K562 (cell line): Measurements from ENCODE around the gene UGT1A3. TPM values are rescaled to one million over a fixed set of nuclear protein-coding genes. Genes with fewer than 3 reads are reported as not detected.

Source experiments
- ATAC-seq: fragments of 200-7000 bp; cut with Tn5 transposase; 3 replicates; pipeline ENCODE4 v1.9.1; 2020; ENCODE audit warnings: moderate library complexity
- BruUV-seq: library from RNA; stranded (reverse); fragments of 400-500 nt; replicated peaks from 2 replicates; lab custom pipeline; 2021; lab: Mats Ljungman, UMichigan
- CTCF ChIA-PET: fragments of 300-600 bp; formaldehyde crosslinking; extraction: SDS; loops from one replicate; lab custom pipeline; 2021; ENCODE audit warnings: low intra/inter-chr PET ratio; lab: Yijun Ruan, JAX
- POLR2A ChIA-PET: fragments of 300-600, 350-650 bp; sonication (Branson Sonifier 250); formaldehyde crosslinking; extraction: SDS; loops from one replicate; lab custom pipeline; 2021; ENCODE audit warnings: antibody characterized with exemption, inconsistent platforms; lab: Yijun Ruan, JAX
- DNase-seq, 4 experiments: peaks; one replicate each; pipeline versions ENCODE4 v3.0.0 to v3.0.0-alpha.2; 2011 to 2018; ENCODE audit warnings: low spot score in 3 of 4, mixed read lengths in 3 of 4; ENCODE audit errors: extremely low read depth in 1 of 4
- FAIRE-seq: peaks from 2 replicates; lab custom pipeline; 2011; peaks lifted over from hg19 to GRCh38; lab: Jason Lieb, UNC
- H2AFZ ChIP-seq: 2 replicates; pipeline ENCODE4 v1.6.0; 2011; ENCODE audit warnings: low read depth, low read length, control low read depth, inconsistent platforms
- H3K27ac ChIP-seq: fragments of 200-600 bp; 3 replicates; pipeline ENCODE4 v1.8.0; 2011; ENCODE audit warnings: low read depth, mild to moderate bottlenecking, control low read depth, inconsistent platforms, low read length, moderate library complexity, mixed read lengths; ENCODE audit errors: extremely low read depth
- H3K27me3 ChIP-seq, 2 experiments: fragments of 300-600 bp in 1 of 2; 2 replicates in 1 of 2; 3 replicates in 1 of 2; pipeline versions ENCODE4 v1.6.0 to v1.8.0; 2011; ENCODE audit warnings: inconsistent platforms in 2 of 2, low read length in 2 of 2, mild to moderate bottlenecking in 1 of 2, mixed read lengths in 1 of 2, moderate library complexity in 1 of 2; ENCODE audit not compliant: control insufficient read depth in 2 of 2, insufficient read depth in 2 of 2
- H3K36me3 ChIP-seq: fragments of 300-600 bp; 3 replicates; pipeline ENCODE4 v1.8.0; 2011; ENCODE audit warnings: mild to moderate bottlenecking, low read length, inconsistent platforms; ENCODE audit not compliant: control insufficient read depth, insufficient read depth
- H3K4me1 ChIP-seq, 2 experiments: fragments of 200-600 bp in 1 of 2; replicated peaks in 1 of 2; 2 replicates in 1 of 2; 3 replicates in 1 of 2; pipeline versions ENCODE4 v1.5.1 to v1.8.0; 2011; ENCODE audit warnings: inconsistent platforms in 2 of 2, low read length in 2 of 2, mild to moderate bottlenecking in 1 of 2, mixed read lengths in 1 of 2, moderate library complexity in 1 of 2; ENCODE audit not compliant: control insufficient read depth in 2 of 2, insufficient read depth in 2 of 2
- H3K4me2 ChIP-seq: 2 replicates; pipeline ENCODE4 v1.6.1; 2011; ENCODE audit warnings: low read length, control low read depth, inconsistent platforms, mixed read lengths; ENCODE audit not compliant: insufficient read depth
- H3K4me3 ChIP-seq: fragments of 200-600 bp; sonication (generic), shearing (Covaris generic); 2 replicates; pipeline ENCODE4 v1.5.1; 2016; ENCODE audit warnings: control low read depth, inconsistent platforms
- H3K79me2 ChIP-seq: fragments of 200-600 bp; 3 replicates; pipeline ENCODE4 v1.8.0; 2011; ENCODE audit warnings: low read length, inconsistent platforms; ENCODE audit not compliant: control insufficient read depth, insufficient read depth
- H3K9ac ChIP-seq, 2 experiments: 2 replicates each; pipeline versions ENCODE4 v1.6.0 to v1.6.1; 2011; ENCODE audit warnings: low read depth in 2 of 2, low read length in 2 of 2, control low read depth in 1 of 2, inconsistent platforms in 1 of 2, mild to moderate bottlenecking in 1 of 2, mixed read lengths in 1 of 2; ENCODE audit not compliant: insufficient read depth in 1 of 2
- H3K9me1 ChIP-seq: one replicate; pipeline ENCODE4 v1.6.0; 2011; ENCODE audit warnings: inconsistent platforms, mild to moderate bottlenecking, low read length, moderate library complexity; ENCODE audit not compliant: control insufficient read depth, insufficient read depth
- H3K9me3 ChIP-seq: replicated peaks from 2 replicates; pipeline ENCODE4 v1.5.1; 2011; ENCODE audit warnings: low read depth, low read length, inconsistent platforms; ENCODE audit not compliant: control insufficient read depth, insufficient read depth
- H4K20me1 ChIP-seq: replicated peaks from 2 replicates; pipeline ENCODE4 v1.6.1; 2011; ENCODE audit warnings: low read length, inconsistent platforms, mixed read lengths; ENCODE audit not compliant: control insufficient read depth, insufficient read depth
- CC2D1A ChIP-seq: fragments of 450-650 bp; IDR thresholded peaks from 2 replicates; pipeline ENCODE4 v1.6.1; 2017; ENCODE audit warnings: mild to moderate bottlenecking
- CEBPZ ChIP-seq: fragments of 150-350 bp; IDR thresholded peaks from 2 replicates; pipeline ENCODE4 v1.6.1; 2014; ENCODE audit warnings: low read depth, mild to moderate bottlenecking, low read length, borderline replicate concordance
- CREB1 ChIP-seq, 2 experiments: sonication (generic) in 1 of 2; formaldehyde crosslinking in 1 of 2; IDR thresholded peaks; 2 replicates each; pipeline versions ENCODE4 v1.6.1 to v1.8.0; 2012 to 2022; ENCODE audit warnings: inconsistent platforms in 1 of 2, mild to moderate bottlenecking in 1 of 2, missing genetic modification reagents in 1 of 2, moderate library complexity in 1 of 2
- E2F6 ChIP-seq, 2 experiments: IDR thresholded peaks; 2 replicates each; pipeline ENCODE4 v1.6.1; 2011; ENCODE audit warnings: borderline replicate concordance in 1 of 2, control low read depth in 1 of 2, low read depth in 1 of 2, low read length in 1 of 2, mild to moderate bottlenecking in 1 of 2, mixed read lengths in 1 of 2, moderate library complexity in 1 of 2; ENCODE audit not compliant: insufficient read depth in 1 of 2, insufficient read length in 1 of 2, poor library complexity in 1 of 2, severe bottlenecking in 1 of 2; ENCODE audit errors: extremely low read depth in 1 of 2
- ELF2 ChIP-seq: fragments of 250-450 bp; sonication (Bioruptor Pico); IDR thresholded peaks from 2 replicates; pipeline ENCODE4 v1.5.0; 2021; ENCODE audit warnings: mild to moderate bottlenecking
- GATA2 ChIP-seq: sonication (generic); formaldehyde crosslinking; IDR thresholded peaks from 2 replicates; pipeline ENCODE4 v1.4.0; 2020; ENCODE audit warnings: mild to moderate bottlenecking, missing genetic modification reagents
- HDAC2 ChIP-seq: fragments of 450-650 bp; IDR thresholded peaks from 2 replicates; pipeline ENCODE4 v1.6.1; 2016; ENCODE audit warnings: mild to moderate bottlenecking
- HMG20B ChIP-seq: fragments of 250-450 bp; sonication (Bioruptor Pico); IDR thresholded peaks from 2 replicates; pipeline ENCODE4 v1.5.0; 2021; ENCODE audit warnings: mild to moderate bottlenecking
- HNRNPK ChIP-seq: fragments of 200-400 bp; formaldehyde crosslinking; IDR thresholded peaks from one replicate; pipeline ENCODE4 v1.6.1; 2018; ENCODE audit warnings: mild to moderate bottlenecking, low read depth, low read length; ENCODE audit not compliant: poor library complexity, severe bottlenecking
- HNRNPLL ChIP-seq: fragments of 200-400 bp; formaldehyde crosslinking; IDR thresholded peaks from 2 replicates; pipeline ENCODE4 v1.6.1; 2017; ENCODE audit warnings: low read length, low read depth, mild to moderate bottlenecking; ENCODE audit not compliant: poor library complexity, severe bottlenecking
- SMARCE1 ChIP-seq: fragments of 450-650 bp; IDR thresholded peaks from 2 replicates; pipeline ENCODE4 v1.7.1; 2016; ENCODE audit warnings: mild to moderate bottlenecking
- TCF3 ChIP-seq: sonication (generic); formaldehyde crosslinking; IDR thresholded peaks from 2 replicates; pipeline ENCODE4 v1.4.0; 2020; ENCODE audit warnings: mild to moderate bottlenecking, missing genetic modification reagents
- TRIM25 ChIP-seq: fragments of 450-650 bp; IDR thresholded peaks from 2 replicates; pipeline ENCODE4 v1.7.0; 2016; ENCODE audit warnings: borderline replicate concordance
- WGBS: fragments of 100-300 bp; shearing (Covaris generic); methylation state at CpG from one replicate; pipeline ENCODE4 v1.1.6; 2016; ENCODE audit warnings: low coverage, mixed read lengths; ENCODE audit not compliant: insufficient coverage; ENCODE audit errors: missing lambda C conversion rate; 5-methylcytosine and 5-hydroxymethylcytosine counted together
- in situ Hi-C: fragments of 300-500 bp; cut with MboI; formaldehyde crosslinking; loops from 4 replicates; pipeline ENCODE4 v1.15.0; 2018; ENCODE audit warnings: inconsistent platforms, mixed read lengths
- intact Hi-C: fragments of 100-400 bp; cut with micrococcal nuclease; formaldehyde crosslinking; loops from 2 replicates; pipeline ENCODE4 v1.14.2; 2022
- polyA plus RNA-seq, 8 experiments: library from polyadenylated mRNA; depleted of rRNA in 4 of 8; stranded (reverse) in 5 of 8; unstranded in 3 of 8; fragments of >200 nt; fragmentation: Nextera tagmentation in 2 of 8; fragmentation: Illumina TruSeq in 1 of 8; extraction: Ambion mirVana in 2 of 8; extraction: Trizol in 1 of 8; gene quantifications; 2 replicates each; pipeline versions ENCODE4 v1.2.1 to v1.2.3, GENCODE V29; 2011 to 2014; ENCODE audit warnings: inconsistent platforms in 1 of 8, missing spikeins in 1 of 8
- total RNA-seq, 7 experiments: library from RNA; depleted of rRNA in 6 of 7; stranded (reverse); fragments of >200 nt in 6 of 7; fragmentation: Illumina TruSeq in 2 of 7; extraction: Trizol in 2 of 7; gene quantifications; 2 replicates each; pipeline versions ENCODE4 v1.2.1 to v1.2.3, GENCODE V29; 2011 to 2021; ENCODE audit warnings: low replicate concordance in 1 of 7

The UGT1A3 gene
- total and polyA plus RNA-seq, 9 of the 15 experiments (the other 6 are each of a cell fraction or from before 2014, with no cell fraction given) = not detected

GRCh38 chr2:233712611-233713261, 16.1 kb upstream of the UGT1A3 start, which contains the start of gene UGT1A5:
Gene UGT1A5, plus strand, starts transcription at chr2:233712907. Its CDS starts 85 bp downstream, at chr2:233712992.
- intact Hi-C loops (loop anchor here (10.0 kb wide), 1 partner anchor 128 kb away; no protein-coding TSS in a partner anchor), in situ Hi-C loops (no loop called here)
- H3K9ac ChIP-seq = no peak within 1 kb of the TSS
- ATAC-seq = no peak
- WGBS = 11% methylated on average over 12 of the region's 14 CpGs
- no peak for DNase-seq
- no peaks in the 10 kb centered on the region for H3K9me3 ChIP-seq
- ChIA-PET POLR2A (no interaction called here), CTCF (no interaction called here)
- peaks cover 0 to 20% of the 10 kb centered on the region in 2 experiments; a peak in 2 of 5 replicates for H3K27me3 ChIP-seq
- no peaks in the 10 kb centered on the region for H3K79me2 ChIP-seq
- H3K4me3 ChIP-seq = no peak within 1 kb of the TSS
- no peaks in the 10 kb centered on the region for H3K9me1 ChIP-seq
- no peak within 1 kb of the TSS for H2AFZ ChIP-seq
- no peak within 1 kb of the TSS for H3K4me2 ChIP-seq
- H3K4me1 ChIP-seq = 0 out of 5 replicates have a peak, but pooled peaks cover 0 to 3% of the 10 kb centered on the region in 2 experiments
- no peak for FAIRE-seq
- no peaks in the 10 kb centered on the region for H3K36me3 ChIP-seq
- BruUV-seq = no TSS peak
- no peak within 1 kb of the TSS for H3K27ac ChIP-seq
- H4K20me1 ChIP-seq = no peaks in the 10 kb centered on the region
- TF ChIP-seq HDAC2 (no peak), SMARCE1 (no peak), HNRNPLL (no peak), CEBPZ (no peak), HNRNPK (no peak), TRIM25 (no peak), ELF2 (CRISPR knock-in tag) (no peak), GATA2 (no peak), CREB1 (IDR thresholded peaks at IDR 0.05) (no peak), CREB1 (CRISPR knock-in tag; IDR thresholded peaks at IDR 0.05) (no peak), CC2D1A (no peak), E2F6 (IDR thresholded peaks at IDR 0.05; ENCODE audit: borderline replicate concordance in 1 of 2, extremely low read depth in 1 of 2, insufficient read depth in 1 of 2, insufficient read length in 1 of 2, low read depth in 1 of 2, low read length in 1 of 2, poor library complexity in 1 of 2, severe bottlenecking in 1 of 2) (no peak), HMG20B (CRISPR knock-in tag) (no peak), TCF3 (CRISPR knock-in tag) (no peak)
